GM23338 (cell line): Measurements from ENCODE around the gene SNX7. TPM values are rescaled to one million over a fixed set of nuclear protein-coding genes. Genes with fewer than 3 reads are reported as not detected.

Experiments
- ATAC-seq: fragments of 200-7000 bp; cut with Tn5 transposase; 3 replicates; pipeline ENCODE4 v1.9.1; 2020
- DNase-seq: peaks from one replicate; pipeline ENCODE4 v3.0.0-alpha.2; 2015; ENCODE audit warnings: low spot score
- H2AFZ ChIP-seq: fragments of 200-600 bp; sonication (generic); 2 replicates; pipeline ENCODE4 v1.8.0; 2016; ENCODE audit warnings: antibody characterized with exemption, mild to moderate bottlenecking, moderate library complexity
- H3F3A ChIP-seq: fragments of 200-600 bp; sonication (generic); replicated peaks from 2 replicates; pipeline ENCODE4 v1.8.0; 2017; ENCODE audit warnings: antibody characterized with exemption, mixed run types, low read depth
- H3K27ac ChIP-seq: fragments of 200-600 bp; sonication (generic); 2 replicates; pipeline ENCODE4 v1.6.1; 2016; ENCODE audit warnings: low read depth
- H3K27me3 ChIP-seq: fragments of 200-600 bp; sonication (generic); 2 replicates; pipeline ENCODE4 v1.8.0; 2016; ENCODE audit warnings: mild to moderate bottlenecking, mixed run types, moderate library complexity; ENCODE audit not compliant: insufficient read depth
- H3K36me3 ChIP-seq: fragments of 200-600 bp; sonication (generic); 2 replicates; pipeline ENCODE4 v1.8.0; 2016; ENCODE audit warnings: mild to moderate bottlenecking; ENCODE audit not compliant: insufficient read depth
- H3K4me1 ChIP-seq: fragments of 200-600 bp; sonication (generic); 2 replicates; pipeline ENCODE4 v1.8.0; 2016; ENCODE audit warnings: mild to moderate bottlenecking, moderate library complexity; ENCODE audit not compliant: insufficient read depth
- H3K4me2 ChIP-seq: fragments of 200-600 bp; sonication (generic); 2 replicates; pipeline ENCODE4 v1.7.1; 2017; ENCODE audit warnings: mixed run types
- H3K4me3 ChIP-seq: fragments of 200-600 bp; sonication (generic); 2 replicates; pipeline ENCODE4 v1.6.1; 2016; ENCODE audit warnings: mixed run types
- H3K79me2 ChIP-seq: fragments of 200-600 bp; sonication (generic); replicated peaks from 2 replicates; pipeline ENCODE4 v1.8.0; 2017; ENCODE audit warnings: mild to moderate bottlenecking; ENCODE audit not compliant: insufficient read depth
- H3K9me2 ChIP-seq: fragments of 200-600 bp; sonication (generic); 2 replicates; pipeline ENCODE4 v1.8.0; 2017; ENCODE audit not compliant: insufficient read depth
- H4K20me1 ChIP-seq: fragments of 200-600 bp; sonication (generic); replicated peaks from 2 replicates; pipeline ENCODE4 v1.8.0; 2017; ENCODE audit warnings: mild to moderate bottlenecking; ENCODE audit not compliant: insufficient read depth
- H3K27ac Mint-ChIP-seq: 2 replicates; pipeline ENCODE4 v1.8.0; 2020; ENCODE audit warnings: inconsistent platforms, mild to moderate bottlenecking, moderate library complexity, mixed read lengths
- H3K27me3 Mint-ChIP-seq: 3 replicates; pipeline ENCODE4 v1.8.0; 2022; ENCODE audit warnings: low read depth, mild to moderate bottlenecking, moderate library complexity, mixed read lengths, inconsistent platforms; ENCODE audit not compliant: insufficient read depth, poor library complexity
- H3K36me3 Mint-ChIP-seq: 3 replicates; pipeline ENCODE4 v1.8.0; 2021; ENCODE audit warnings: low read depth, mild to moderate bottlenecking, inconsistent platforms, moderate library complexity, mixed read lengths
- H3K4me1 Mint-ChIP-seq: 3 replicates; pipeline ENCODE4 v1.8.0; 2020; ENCODE audit warnings: mild to moderate bottlenecking, inconsistent platforms, mixed read lengths
- H3K4me3 Mint-ChIP-seq: 3 replicates; pipeline ENCODE4 v1.8.0; 2021; ENCODE audit warnings: moderate library complexity, mild to moderate bottlenecking, inconsistent platforms, mixed read lengths
- H3K9me3 Mint-ChIP-seq: 3 replicates; pipeline ENCODE4 v1.8.0; 2020; ENCODE audit warnings: moderate library complexity, mild to moderate bottlenecking, inconsistent platforms, mixed read lengths
- CREB1 ChIP-seq: fragments of 250-450 bp; sonication (Bioruptor Pico); IDR thresholded peaks from 2 replicates; pipeline ENCODE4 v1.5.0; 2020; ENCODE audit warnings: low read depth, mild to moderate bottlenecking, moderate library complexity
- EZH2 ChIP-seq: fragments of 200-600 bp; sonication (generic); IDR thresholded peaks from one replicate; pipeline ENCODE4 v1.8.0; 2017; ENCODE audit warnings: antibody characterized with exemption, mild to moderate bottlenecking, low read depth; ENCODE audit not compliant: unreplicated experiment
- EZH2phosphoT487 ChIP-seq: fragments of 200-600 bp; sonication (generic); IDR thresholded peaks from one replicate; pipeline ENCODE4 v1.8.1; 2018; ENCODE audit warnings: antibody characterized with exemption; ENCODE audit not compliant: unreplicated experiment
- JUNB ChIP-seq: IDR thresholded peaks from one replicate; pipeline ENCODE4 v1.6.1; 2016; ENCODE audit warnings: antibody characterized with exemption; ENCODE audit not compliant: unreplicated experiment
- NANOG ChIP-seq: IDR thresholded peaks from 2 replicates; pipeline ENCODE4 v1.6.1; 2016; ENCODE audit warnings: antibody characterized with exemption, borderline replicate concordance
- POLR2AphosphoS5 ChIP-seq: IDR thresholded peaks from 2 replicates; pipeline ENCODE4 v1.6.1; 2016; ENCODE audit warnings: antibody characterized with exemption, low read depth
- STAT1 ChIP-seq: IDR thresholded peaks from one replicate; pipeline ENCODE4 v1.6.1; 2016; ENCODE audit warnings: antibody characterized with exemption; ENCODE audit not compliant: unreplicated experiment
- ZNF114 ChIP-seq: fragments of 250-450 bp; sonication (Bioruptor Pico); IDR thresholded peaks from 2 replicates; pipeline ENCODE4 v1.5.0; 2020; ENCODE audit warnings: mild to moderate bottlenecking, moderate library complexity
- ZNF331 ChIP-seq: fragments of 250-450 bp; sonication (Bioruptor Pico); IDR thresholded peaks from 2 replicates; pipeline ENCODE4 v1.5.0; 2020; ENCODE audit warnings: low read depth, mild to moderate bottlenecking, moderate library complexity
- polyA plus RNA-seq: library from polyadenylated mRNA; unstranded; fragments of >200 nt; fragmentation: Nextera tagmentation; extraction: Ambion mirVana; gene quantifications from 2 replicates; pipeline ENCODE4 v1.2.1, GENCODE V29; 2016
- total RNA-seq: library from RNA; depleted of rRNA; stranded (reverse); fragments of >200 nt; shearing (Covaris generic); gene quantifications from 2 replicates; pipeline ENCODE4 v1.2.3, GENCODE V29; 2014
- TF ChIP-seq, protein P1 (sequence below), 2 experiments: fragments of 200-600 bp in 1 of 2; sonication (generic) in 1 of 2; conservative IDR thresholded peaks; 2 replicates each; pipeline versions ENCODE4 v1.5.1 to v1.6.1; 2016 to 2017; ENCODE audit warnings: antibody characterized with exemption in 2 of 2, low read depth in 2 of 2, mild to moderate bottlenecking in 2 of 2, moderate library complexity in 1 of 2
- TF ChIP-seq, protein P2 (sequence below): IDR thresholded peaks from 2 replicates; pipeline ENCODE4 v1.6.1; 2016; ENCODE audit warnings: antibody characterized with exemption
- TF ChIP-seq, protein P3 (sequence below): IDR thresholded peaks from one replicate; pipeline ENCODE4 v1.6.1; 2018; ENCODE audit warnings: antibody characterized with exemption; ENCODE audit not compliant: unreplicated experiment

SNX7 gene
- total and polyA plus RNA-seq, 2 experiments from 2014 or later, result 20.4 to 23.0 TPM

DNA sequence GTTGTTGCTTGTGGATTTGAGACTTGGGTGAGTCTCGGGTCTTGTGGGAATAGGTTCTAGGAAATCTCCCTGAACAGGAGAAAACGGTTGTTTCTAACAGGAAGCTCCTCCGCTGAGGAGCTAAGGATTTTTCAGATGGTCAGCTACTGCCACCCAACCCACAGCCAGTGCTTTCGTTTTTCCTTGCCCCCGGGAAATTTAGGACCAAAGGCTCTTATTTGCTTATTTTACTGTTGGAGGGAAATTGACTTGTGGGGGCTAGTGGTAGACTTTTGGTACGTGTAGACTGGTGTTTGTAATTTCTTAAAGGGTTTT, 792 bp downstream of the SNX7 start (continued):
- TF ChIP-seq, protein P1, sequence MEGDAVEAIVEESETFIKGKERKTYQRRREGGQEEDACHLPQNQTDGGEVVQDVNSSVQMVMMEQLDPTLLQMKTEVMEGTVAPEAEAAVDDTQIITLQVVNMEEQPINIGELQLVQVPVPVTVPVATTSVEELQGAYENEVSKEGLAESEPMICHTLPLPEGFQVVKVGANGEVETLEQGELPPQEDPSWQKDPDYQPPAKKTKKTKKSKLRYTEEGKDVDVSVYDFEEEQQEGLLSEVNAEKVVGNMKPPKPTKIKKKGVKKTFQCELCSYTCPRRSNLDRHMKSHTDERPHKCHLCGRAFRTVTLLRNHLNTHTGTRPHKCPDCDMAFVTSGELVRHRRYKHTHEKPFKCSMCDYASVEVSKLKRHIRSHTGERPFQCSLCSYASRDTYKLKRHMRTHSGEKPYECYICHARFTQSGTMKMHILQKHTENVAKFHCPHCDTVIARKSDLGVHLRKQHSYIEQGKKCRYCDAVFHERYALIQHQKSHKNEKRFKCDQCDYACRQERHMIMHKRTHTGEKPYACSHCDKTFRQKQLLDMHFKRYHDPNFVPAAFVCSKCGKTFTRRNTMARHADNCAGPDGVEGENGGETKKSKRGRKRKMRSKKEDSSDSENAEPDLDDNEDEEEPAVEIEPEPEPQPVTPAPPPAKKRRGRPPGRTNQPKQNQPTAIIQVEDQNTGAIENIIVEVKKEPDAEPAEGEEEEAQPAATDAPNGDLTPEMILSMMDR (conservative IDR thresholded peaks at IDR 0.05; ENCODE audit: low read depth in 2 of 2), result no peak

DNA sequence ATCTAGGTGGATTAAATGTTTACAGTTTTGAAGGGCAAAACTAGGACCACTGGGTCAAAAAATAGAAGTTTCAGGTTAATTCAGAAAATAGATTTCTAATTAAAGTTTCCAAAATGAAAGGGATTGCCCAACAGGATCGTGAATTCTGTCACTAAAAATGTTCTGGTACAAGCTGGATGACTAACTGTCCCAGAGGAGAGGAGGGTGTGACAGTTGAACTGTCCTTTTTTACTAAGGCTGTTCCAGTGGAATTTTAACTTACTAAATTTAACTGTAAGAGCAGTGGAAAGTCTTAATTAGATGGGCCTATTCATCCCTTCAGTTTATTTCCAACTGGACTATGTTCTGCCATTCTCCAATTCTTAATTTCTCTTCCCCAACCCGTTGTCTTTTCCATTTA, 7.2 kb downstream of the SNX7 start:
- Histone ChIP-seq H3F3A (no peaks in the 10 kb centered on the region), H3K27me3 (no peaks in the 10 kb centered on the region), H3K4me3 (no peak overlapping the region), H3K79me2 (peaks cover 27% of the 10 kb centered on the region), H3K27ac (no peak overlapping the region), H2AFZ (no peak overlapping the region), H3K9me2 (no peaks in the 10 kb centered on the region), H4K20me1 (no peaks in the 10 kb centered on the region), H3K4me1 (no peaks in the 10 kb centered on the region), H3K36me3 (no peaks in the 10 kb centered on the region), H3K4me2 (no peak overlapping the region)
- TF ChIP-seq, protein P2, sequence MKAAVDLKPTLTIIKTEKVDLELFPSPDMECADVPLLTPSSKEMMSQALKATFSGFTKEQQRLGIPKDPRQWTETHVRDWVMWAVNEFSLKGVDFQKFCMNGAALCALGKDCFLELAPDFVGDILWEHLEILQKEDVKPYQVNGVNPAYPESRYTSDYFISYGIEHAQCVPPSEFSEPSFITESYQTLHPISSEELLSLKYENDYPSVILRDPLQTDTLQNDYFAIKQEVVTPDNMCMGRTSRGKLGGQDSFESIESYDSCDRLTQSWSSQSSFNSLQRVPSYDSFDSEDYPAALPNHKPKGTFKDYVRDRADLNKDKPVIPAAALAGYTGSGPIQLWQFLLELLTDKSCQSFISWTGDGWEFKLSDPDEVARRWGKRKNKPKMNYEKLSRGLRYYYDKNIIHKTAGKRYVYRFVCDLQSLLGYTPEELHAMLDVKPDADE, result no peak
- no peak for TF ChIP-seq ZNF331 (CRISPR knock-in tag)
- TF ChIP-seq, protein P1 (conservative IDR thresholded peaks at IDR 0.05; ENCODE audit: low read depth in 2 of 2), result no peak
- TF ChIP-seq EZH2phosphoT487, result no peak
- TF ChIP-seq POLR2AphosphoS5, result no peak
- TF ChIP-seq JUNB, result no peak
- TF ChIP-seq NANOG, result no peak
- TF ChIP-seq STAT1, result no peak
- TF ChIP-seq, protein P3, sequence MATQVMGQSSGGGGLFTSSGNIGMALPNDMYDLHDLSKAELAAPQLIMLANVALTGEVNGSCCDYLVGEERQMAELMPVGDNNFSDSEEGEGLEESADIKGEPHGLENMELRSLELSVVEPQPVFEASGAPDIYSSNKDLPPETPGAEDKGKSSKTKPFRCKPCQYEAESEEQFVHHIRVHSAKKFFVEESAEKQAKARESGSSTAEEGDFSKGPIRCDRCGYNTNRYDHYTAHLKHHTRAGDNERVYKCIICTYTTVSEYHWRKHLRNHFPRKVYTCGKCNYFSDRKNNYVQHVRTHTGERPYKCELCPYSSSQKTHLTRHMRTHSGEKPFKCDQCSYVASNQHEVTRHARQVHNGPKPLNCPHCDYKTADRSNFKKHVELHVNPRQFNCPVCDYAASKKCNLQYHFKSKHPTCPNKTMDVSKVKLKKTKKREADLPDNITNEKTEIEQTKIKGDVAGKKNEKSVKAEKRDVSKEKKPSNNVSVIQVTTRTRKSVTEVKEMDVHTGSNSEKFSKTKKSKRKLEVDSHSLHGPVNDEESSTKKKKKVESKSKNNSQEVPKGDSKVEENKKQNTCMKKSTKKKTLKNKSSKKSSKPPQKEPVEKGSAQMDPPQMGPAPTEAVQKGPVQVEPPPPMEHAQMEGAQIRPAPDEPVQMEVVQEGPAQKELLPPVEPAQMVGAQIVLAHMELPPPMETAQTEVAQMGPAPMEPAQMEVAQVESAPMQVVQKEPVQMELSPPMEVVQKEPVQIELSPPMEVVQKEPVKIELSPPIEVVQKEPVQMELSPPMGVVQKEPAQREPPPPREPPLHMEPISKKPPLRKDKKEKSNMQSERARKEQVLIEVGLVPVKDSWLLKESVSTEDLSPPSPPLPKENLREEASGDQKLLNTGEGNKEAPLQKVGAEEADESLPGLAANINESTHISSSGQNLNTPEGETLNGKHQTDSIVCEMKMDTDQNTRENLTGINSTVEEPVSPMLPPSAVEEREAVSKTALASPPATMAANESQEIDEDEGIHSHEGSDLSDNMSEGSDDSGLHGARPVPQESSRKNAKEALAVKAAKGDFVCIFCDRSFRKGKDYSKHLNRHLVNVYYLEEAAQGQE, result no peak
- no peak for TF ChIP-seq ZNF114 (CRISPR knock-in tag)
- no peak for TF ChIP-seq CREB1 (CRISPR knock-in tag)
- TF ChIP-seq EZH2, result no peak
- Mint-ChIP-seq H3K4me1 (peaks cover 10% of the 10 kb centered on the region; the same call in 2 of the 3 replicates), H3K36me3 (no peaks in the 10 kb centered on the region), H3K4me3 (no peak overlapping the region), H3K27ac (no peak overlapping the region), H3K27me3 (no peaks in the 10 kb centered on the region), H3K9me3 (no peaks in the 10 kb centered on the region)
- ATAC-seq, result no peak
- DNase-seq, result no peak
